Measurements from ENCODE around the gene CHCHD6.
A peak's percentile ranks its signal among the peaks of the same experiment; 100 is the strongest.

CHCHD6 gene

GRCh38 chr3:126900859-126901540 is 197.0 kb downstream of the CHCHD6 start:
- DNase-seq, result no peak

- no peak for DNase-seq
These were observed 197.6 kb downstream of the CHCHD6 start for GRCh38 chr3:126901631-126902030.

GRCh38 chr3:126903521-126903920 is 199.5 kb downstream of the CHCHD6 start:
- no peak for DNase-seq

DNA sequence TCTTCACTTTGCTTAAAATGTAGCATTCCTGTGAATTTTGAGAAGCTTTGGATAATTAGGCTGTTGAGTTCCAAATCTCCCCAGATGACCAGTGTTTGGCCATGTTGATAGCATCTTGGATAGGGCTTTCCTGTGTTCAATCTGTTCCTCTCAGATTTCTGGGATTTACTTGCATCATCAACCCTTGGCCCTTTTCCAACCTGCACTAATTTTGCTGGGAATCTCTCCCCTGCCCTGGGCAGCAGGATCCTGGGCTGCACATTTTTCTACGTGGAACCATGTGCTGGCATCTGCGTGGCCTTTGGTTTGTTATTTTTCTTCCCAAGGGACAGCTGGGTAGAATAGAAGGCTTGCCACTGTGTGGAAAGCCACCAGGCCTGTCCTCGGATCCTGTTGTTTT is 203.5 kb downstream of the CHCHD6 start:
- DNase-seq, result no peak

DNA sequence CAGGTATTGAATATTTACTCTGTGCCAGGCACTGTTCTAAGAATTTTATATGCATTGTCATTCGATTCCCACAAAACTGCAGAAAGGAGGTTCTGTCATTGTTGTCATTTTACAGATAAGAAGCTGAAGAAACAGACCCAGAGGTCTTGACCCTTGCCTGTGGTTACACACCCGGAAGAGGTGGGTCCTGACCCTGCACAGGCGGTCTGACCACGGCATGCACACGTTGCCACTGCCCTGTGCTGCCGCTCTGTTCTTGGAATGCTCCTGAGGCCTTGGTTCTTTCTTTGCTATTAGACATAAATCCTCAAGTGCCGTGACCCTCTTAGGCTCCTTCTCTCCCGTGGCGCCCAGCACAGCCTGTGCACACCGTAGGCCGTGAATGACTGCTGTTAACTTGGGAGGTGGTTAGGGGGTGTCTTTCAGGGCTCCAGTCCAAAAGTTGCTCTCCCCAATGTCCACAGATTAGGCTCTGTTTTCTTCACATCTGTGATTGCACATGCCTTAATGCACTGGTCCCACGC is 204.8 kb downstream of the CHCHD6 start:
- no peak for DNase-seq

DNA sequence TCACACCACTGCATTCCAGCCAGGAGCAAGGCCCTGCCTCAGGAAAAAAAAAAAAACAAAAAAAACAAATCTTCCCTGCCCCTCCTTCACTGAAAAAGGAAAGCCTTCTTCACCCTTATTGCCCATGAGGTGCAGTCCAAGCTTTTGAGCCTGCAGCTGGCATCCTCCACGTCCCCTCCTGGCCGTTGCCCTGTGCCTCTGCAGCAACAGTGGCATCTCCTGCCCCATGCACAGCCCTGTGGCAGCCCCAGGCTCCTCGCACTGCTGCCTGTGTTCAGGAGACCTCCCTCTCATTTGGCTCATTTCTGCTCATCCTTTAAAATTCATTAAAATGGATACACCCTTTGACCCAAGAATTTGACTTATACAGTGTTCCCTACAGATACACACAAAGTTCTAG is 206.2 kb downstream of the CHCHD6 start:
- DNase-seq, result no peak

- no peak for DNase-seq
These were observed 207.4 kb downstream of the CHCHD6 start for GRCh38 chr3:126911162-126912026.

GRCh38 chr3:126912027-126912422 is 208.0 kb downstream of the CHCHD6 start:
- no peak for DNase-seq

- DNase-seq, result no peak
These were observed 208.6 kb downstream of the CHCHD6 start for GRCh38 chr3:126912491-126913195.

DNA sequence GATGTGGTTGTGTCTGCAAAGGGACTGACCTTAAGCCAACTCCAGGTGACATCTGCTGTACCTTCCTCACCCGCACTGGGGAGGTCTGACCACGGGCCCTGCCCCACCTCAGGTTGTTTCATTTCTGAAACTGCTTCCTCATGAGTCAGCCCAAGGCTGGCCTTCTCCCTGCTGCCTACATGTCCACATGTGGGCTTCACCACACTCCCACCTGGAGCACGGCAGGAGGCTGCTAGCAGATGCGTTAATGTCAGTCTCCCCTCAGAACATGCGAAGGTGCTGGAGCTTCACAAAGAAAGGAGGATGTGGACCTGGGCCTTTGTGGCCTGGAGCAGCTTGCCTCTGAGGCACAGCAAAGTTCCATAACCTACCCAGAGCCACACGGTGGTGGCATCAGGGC is 209.5 kb downstream of the CHCHD6 start:
- no peak for DNase-seq

DNA sequence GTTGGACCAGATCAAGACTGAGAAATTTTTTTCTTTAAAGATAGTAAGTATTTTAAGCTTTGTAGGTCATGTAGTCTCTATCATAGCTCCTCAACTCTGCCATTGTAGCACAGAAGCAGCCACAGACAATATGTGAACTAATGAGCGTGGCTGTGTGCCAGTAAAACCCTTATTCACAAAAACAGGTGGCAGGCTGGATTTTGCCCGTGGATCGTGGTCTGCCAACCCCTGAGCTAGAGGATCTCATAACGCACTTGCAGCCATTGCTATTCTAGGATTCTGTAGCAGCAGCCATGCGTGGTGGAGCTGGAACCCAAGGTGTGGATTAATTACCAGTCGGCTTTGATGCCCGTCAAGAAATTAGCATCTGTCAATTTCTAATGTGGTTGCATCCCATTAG is 210.2 kb downstream of the CHCHD6 start:
- DNase-seq, result peak; percentile 93

DNA sequence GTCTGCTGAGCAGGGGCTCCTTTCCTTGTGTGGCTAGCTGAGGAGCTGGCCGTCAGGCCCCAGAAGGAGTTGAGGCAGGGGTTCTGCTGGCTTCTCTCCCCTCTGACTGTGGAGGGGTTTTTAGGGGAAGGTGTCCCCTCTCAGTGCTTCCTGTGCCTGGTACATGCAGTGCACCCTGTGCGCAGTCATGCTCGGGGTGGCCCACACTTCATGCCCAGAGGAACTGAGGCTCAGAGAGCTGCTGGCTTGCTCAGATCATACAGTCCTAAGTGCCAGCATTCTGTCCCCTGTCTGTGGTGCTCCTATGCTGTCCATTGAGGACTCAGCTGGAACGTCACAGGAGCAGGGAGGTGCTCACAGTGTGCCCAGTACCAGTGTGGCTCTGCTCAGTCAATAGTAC is 211.0 kb downstream of the CHCHD6 start:
- no peak for DNase-seq

- no peak for DNase-seq
These were observed 212.5 kb downstream of the CHCHD6 start for GRCh38 chr3:126916546-126916945.

GRCh38 chr3:126917232-126917804 is 213.3 kb downstream of the CHCHD6 start:
- DNase-seq, result no peak

DNA sequence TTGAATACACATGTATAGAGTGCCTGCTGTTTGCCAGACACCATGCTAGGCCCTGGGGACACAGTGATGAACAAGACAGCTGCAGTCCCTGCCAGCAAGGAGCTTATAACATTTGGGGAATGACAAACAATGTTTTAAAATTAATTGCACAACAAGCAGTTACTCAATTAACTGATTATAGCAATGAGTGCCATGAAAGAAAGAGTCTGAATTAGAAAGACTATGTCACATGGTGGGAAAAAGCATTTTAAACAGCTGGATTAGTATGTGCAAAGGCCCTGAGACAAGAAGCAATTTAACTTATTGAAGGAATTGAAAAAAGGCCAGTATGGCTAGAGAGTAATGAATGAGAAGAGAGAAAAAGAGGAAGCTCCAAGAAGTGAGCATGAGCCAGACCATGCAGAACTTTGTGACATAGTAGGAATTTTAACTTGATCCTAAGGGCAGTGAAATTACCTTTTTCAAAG is 214.3 kb downstream of the CHCHD6 start:
- no peak for DNase-seq

DNA sequence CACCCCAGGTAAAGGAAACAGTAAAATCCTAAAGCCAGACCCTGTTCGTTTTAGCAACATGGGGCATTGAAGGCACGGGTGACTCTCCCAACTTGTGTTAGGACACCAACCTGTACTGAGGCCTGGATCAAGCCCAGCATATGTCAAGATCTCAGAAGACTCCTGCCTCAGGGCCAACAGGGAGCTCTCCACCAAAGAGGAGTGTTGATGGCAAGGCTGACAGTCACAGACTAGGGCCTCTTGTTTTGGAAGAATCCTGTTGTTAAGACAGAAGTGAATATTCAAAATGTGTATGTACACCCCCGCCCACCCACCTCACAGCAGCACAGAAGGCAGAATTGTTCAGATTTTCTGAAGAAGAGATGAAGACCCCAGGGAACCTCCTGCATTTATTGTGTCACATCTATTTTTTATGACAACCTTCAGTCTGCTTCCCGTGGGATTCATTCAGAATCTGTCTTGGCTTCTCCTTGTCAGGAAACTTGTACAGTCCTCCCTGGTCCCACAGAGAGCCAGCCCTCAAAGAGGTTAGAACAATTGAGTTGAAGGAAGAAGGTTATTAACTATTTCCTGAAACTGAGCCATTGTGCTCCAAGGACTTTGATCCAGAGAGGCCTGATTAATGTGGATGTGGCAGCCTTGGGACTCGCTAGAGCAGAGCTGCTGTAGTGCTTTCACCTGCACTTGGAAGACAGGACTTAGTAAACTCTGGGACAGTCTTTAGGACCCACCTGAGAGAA is 217.2 kb downstream of the CHCHD6 start:
- no peak for DNase-seq

DNA sequence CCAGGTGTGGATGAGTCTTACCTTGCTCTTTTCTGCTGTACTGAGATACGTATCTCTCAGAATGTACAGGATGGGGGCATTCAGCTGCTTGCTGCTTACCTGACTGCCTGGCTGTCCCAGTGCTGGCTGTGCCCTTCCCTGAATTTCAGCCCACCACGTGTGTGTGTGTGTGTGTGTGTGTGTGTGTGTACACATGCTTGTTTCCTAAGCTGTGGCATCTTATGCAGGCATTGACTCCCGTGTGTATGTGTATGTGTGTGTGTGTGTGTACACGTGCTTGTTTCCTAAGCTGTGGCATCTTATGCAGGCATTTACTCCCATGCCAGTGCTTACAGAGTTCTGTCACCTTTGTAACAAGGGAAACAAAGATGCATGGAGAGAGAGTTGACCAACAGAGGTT is 218.4 kb downstream of the CHCHD6 start:
- no peak for DNase-seq

GRCh38 chr3:126923423-126923822 is 219.4 kb downstream of the CHCHD6 start:
- DNase-seq, result no peak

DNA sequence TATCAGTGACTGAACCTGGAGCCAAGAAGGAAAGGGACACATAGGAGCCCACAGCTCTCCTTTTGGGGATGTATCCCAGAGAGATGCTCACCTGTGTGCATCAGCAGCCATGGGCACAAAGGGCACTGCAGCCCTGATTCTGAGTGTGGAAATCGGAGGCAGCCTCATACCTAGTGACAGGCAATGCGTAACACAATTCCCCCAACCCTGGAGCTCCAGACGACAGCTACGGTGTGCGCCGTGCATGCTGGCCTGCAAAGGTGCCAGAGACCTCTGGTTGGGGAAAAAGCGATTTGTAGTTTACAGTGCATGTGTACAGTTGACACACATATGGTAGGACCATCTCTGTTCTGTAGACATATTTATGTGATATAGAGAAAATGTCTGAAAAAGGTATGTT is 219.9 kb downstream of the CHCHD6 start:
- DNase-seq, result no peak

- DNase-seq, result no peak
These were observed 220.4 kb downstream of the CHCHD6 start for GRCh38 chr3:126924458-126924857.

DNA sequence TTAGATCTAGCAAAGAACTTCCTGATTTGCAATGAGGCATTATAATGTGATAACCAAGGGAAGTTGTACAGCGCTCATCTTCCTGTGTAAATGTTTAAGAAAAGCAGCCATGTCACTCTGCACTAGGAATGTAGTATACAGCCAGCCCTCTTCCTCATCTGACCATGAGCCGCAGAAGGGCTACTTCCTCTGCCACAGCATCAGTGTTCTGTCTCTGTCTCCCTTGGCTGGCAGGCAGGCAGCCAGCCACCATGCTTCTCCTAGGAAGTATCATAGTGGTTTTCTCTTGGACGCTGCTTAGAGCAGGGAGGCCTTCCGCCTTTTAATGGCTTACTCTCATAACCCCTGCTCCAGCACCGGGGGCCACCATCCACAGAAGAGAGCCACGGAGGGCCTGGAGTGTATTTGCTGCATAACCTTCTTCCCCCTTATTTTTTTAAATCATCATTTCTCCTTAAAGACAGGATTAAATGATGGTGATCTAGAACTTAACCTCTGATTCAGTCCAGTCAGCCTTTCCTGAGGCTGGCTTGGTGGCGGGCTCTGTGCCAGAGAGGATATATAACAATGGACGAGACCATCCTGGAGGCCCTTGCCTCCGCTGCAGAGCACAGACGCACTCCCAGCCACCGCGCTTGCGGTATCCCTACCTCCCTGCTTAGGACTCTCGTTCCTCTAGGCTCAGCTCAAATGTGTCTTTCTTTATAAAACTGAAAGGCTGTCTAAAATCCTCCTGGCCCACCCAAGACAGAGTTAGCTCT is 221.6 kb downstream of the CHCHD6 start:
- DNase-seq, result no peak

Measured in NCI-H1105 treated with DMSO at 0.1 percent for 48 hours (cell line).